Caki2 (cell line): Measurements from ENCODE around the gene GALNT9. TPM values are rescaled to one million over a fixed set of nuclear protein-coding genes. Genes with fewer than 3 reads are reported as not detected.
A peak's percentile ranks its signal among the peaks of the same experiment; 100 is the strongest.

ENCODE experiments used
- DNase-seq: peaks from one replicate; pipeline ENCODE4 v3.0.0-alpha.2; 2015; ENCODE audit warnings: low read depth
- in situ Hi-C: cut with HindIII; loops from 2 replicates; pipeline ENCODE4 v1.10.0; 2016; ENCODE audit warnings: low sequenced_read_pairs, low pct_unique_long_range_greater_than_20kb, mixed read lengths
- total RNA-seq: library from RNA; depleted of rRNA; stranded (reverse); fragments of >200 nt; shearing (Covaris generic); gene quantifications from 2 replicates; pipeline ENCODE4 v1.2.3, GENCODE V29; 2014; ENCODE audit warnings: low replicate concordance

Gene GALNT9
- total RNA-seq, 1 experiment from 2014 or later = 14.6 TPM

GRCh38 chr12:132319991-132320570 lies 9.3 kb downstream of the GALNT9 start:
- in situ Hi-C loops = no loop called here

DNA sequence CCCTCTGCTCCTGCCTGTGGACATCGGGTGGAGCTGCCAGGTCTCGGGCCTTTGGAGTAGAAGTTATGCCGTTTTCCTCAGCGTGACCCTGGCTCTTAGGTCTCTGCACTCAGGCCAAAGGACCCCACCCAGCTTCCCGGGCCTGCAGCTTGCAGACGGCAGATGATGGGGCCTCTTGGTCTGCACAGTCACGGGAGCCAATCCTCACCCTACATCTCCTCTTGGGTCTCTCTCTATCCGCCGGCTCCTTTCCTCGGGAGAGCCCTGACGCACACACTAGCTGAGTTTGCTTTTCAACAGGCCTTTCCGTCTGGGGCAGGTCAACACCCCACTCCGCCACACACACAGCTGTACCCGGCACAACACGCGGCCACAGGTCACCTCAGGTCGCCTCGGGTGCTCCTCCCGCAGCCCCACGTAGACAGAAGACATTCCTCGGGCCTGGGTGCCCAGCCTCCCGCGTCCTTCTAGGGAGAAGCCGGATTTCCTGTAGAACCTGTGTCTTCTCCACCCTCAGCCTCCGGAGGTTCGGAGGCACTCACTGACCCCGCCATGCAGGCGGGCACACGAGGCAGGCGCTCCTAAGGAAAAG lies 9.9 kb downstream of the GALNT9 start:
- DNase-seq = no peak
- in situ Hi-C loops = no loop called here

More at GRCh38 chr12:132319991-132320570, 9.3 kb downstream of the GALNT9 start:
- no peak for DNase-seq

DNA sequence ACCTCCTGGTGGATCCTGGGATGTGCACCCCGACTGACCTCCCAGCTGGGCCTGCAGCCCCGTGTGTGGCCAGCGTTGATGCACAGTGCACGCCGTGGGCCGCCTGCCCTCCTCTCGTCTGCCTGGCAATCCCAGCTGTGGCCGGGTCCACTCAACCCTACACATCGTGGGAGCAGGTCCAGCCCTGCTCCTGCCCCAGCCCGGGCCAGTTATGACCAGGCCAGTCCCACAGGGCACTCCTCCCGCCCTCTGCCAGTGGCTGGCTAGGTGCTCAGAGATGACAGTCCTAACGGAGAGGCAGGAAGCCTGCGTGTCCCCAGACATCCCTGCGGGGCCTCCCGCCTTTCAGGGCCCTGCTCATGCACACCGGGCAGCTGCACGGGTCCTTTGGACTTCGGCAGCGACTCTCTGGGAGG lies 10.8 kb downstream of the GALNT9 start:
- in situ Hi-C loops = no loop called here
- DNase-seq = no peak

- in situ Hi-C loops = no loop called here
- DNase-seq = no peak
These were observed 11.3 kb downstream of the GALNT9 start for GRCh38 chr12:132318135-132318534.

GRCh38 chr12:132317233-132317938 lies 12.0 kb downstream of the GALNT9 start:
- in situ Hi-C loops = no loop called here
- no peak for DNase-seq

- no peak for DNase-seq
- in situ Hi-C loops = no loop called here
These were observed 12.7 kb downstream of the GALNT9 start for GRCh38 chr12:132316497-132317232.

- no peak for DNase-seq
- in situ Hi-C loops = no loop called here
These were observed 13.4 kb downstream of the GALNT9 start for GRCh38 chr12:132315951-132316350.

GRCh38 chr12:132315507-132315906 lies 13.9 kb downstream of the GALNT9 start:
- in situ Hi-C loops = no loop called here
- DNase-seq = no peak

DNA sequence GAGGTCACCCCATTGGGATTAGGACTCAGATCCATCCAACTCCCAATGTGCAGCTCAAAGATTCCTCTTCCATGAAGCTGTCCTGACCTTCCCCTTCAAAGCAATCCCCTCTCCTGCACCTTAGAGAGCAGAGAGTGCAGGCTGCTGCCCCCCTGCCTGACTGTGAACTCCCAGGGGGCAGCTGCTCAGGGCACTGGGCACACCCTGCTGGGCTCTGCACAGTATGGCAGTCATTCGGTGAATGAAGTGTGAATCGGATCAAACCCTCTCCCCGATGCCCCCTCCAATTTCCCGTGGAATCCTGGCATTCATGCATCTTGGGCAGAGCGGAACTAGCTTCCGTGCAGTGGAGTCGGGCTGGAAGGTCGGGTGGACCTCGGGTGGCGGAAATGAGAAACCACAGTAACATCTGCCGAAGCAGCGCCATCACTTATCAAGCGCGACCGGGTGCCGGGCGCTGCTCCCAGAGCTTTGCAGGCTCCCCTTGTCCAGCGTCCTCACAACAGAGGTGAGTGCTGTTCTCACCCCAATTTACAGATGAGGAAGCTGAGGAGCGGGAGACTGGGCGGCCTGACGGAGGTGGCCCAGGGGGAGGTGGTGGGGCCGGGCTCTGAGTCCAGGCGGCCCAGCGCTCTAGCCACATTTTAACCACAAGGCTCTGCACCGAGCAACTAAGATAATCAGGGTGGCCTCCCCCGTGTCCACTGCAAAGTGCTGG lies 14.7 kb downstream of the GALNT9 start:
- in situ Hi-C loops = no loop called here
- DNase-seq = no peak

GRCh38 chr12:132314035-132314434 lies 15.4 kb downstream of the GALNT9 start:
- in situ Hi-C loops = no loop called here
- DNase-seq = no peak

DNA sequence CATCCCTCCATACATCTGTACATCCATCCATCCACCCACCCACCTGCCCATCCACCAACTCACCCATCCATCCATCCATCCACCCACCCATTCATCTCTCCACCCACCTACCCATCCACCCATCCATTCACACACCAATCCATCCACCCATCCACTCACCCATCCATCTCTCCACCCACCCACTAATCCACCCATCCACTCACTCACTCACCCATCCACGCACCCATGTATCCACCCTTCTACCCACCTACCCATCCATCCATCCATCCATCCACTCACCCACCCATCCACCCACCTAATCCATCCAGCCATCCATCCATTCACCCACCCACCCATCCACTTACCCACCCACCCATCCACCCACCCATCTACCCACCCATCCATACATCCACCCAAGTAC lies 16.2 kb downstream of the GALNT9 start:
- in situ Hi-C loops = no loop called here
- no peak for DNase-seq

- in situ Hi-C loops = no loop called here
These were observed 16.9 kb downstream of the GALNT9 start for GRCh38 chr12:132312516-132312915.

GRCh38 chr12:132311201-132311915 lies 18.0 kb downstream of the GALNT9 start:
- in situ Hi-C loops = no loop called here
- DNase-seq = no peak

More at GRCh38 chr12:132312516-132312915, 16.9 kb downstream of the GALNT9 start:
- DNase-seq = no peak

- peak; percentile 60 for DNase-seq
- in situ Hi-C loops = no loop called here
These were observed 19.0 kb downstream of the GALNT9 start for GRCh38 chr12:132310181-132311040.

DNA sequence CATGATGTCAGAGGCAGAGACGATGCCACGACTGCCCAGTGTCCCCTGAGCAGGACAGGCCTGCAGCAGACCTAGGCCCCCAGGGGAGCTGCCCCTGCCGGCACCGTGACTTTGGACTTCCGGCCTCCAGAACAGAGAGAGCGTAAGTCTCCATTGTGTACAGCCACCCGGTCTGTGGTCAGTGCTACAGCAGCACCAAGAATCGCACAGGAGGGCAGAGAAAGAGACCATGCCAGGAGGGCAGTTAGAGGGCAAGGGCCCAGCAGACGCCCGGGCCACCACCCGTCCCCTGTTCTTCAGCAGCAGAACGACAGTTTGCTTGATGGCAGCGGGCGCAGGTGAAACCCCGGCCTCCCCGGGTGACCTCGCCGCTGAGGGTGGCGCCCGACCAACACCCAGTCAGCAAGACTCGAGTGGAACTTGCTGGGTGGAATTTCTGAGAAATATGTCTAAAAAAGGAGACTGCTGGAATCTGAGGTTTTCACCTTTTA lies 19.7 kb downstream of the GALNT9 start:
- in situ Hi-C loops = no loop called here
- DNase-seq = no peak

DNA sequence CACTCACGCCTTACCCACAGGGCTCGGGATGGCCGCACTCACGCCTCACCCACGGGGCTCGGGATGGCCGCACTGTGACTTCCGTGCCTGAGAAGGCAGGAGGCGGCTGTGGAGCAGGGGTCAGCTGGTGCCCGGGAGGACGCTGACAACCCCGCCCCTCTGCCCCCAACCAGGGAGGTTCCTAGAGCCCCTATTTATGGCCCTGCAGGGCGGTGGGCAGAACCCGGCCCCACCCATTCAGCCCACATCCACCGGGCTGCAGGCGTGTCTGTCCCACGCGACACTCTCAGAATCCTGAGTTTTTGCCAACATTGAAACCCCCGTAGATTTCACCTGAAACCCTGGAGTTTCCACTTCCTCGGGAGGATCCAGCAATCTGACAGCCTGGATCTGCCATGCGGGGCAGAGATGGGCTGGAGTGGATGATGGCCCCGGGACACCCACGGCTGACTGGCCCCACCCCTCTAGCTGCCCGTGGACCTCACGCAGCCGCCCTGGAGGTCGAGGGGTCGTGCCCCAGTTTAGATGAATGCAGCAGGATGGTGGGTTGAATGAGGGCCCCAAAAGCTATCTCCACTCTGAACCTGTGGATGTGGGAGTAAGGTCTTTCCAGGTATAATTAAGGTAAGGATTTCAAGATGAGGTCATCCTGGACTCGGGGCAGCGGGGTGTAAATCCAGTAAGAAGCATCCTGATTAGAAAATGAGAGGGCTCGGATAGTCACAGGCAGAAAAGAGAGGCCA lies 20.4 kb downstream of the GALNT9 start:
- DNase-seq = no peak
- in situ Hi-C loops = no loop called here
